Measurements from ENCODE around the gene S100A6.

S100A6 gene

GRCh38 chr1:153544453-153545066 is 8.8 kb upstream of the S100A6 start:
- DNase-seq = no peak

- DNase-seq = no peak
Observed at GRCh38 chr1:153543736-153544135, 7.9 kb upstream of the S100A6 start.

GRCh38 chr1:153542956-153543711 is 7.3 kb upstream of the S100A6 start:
- DNase-seq = no peak

GRCh38 chr1:153541641-153542590 is 6.1 kb upstream of the S100A6 start:
- DNase-seq = no peak

GRCh38 chr1:153540394-153541361 is 4.9 kb upstream of the S100A6 start, which contains the start of gene S100A5:
TSS of gene S100A5 (minus strand) at chr1:153540934. CDS start at chr1:153540191, 743 bp downstream.
- no peak for DNase-seq

- DNase-seq = no peak
Observed at GRCh38 chr1:153539395-153540093, 3.8 kb upstream of the S100A6 start.

- no peak for DNase-seq
Observed at GRCh38 chr1:153538315-153538821, 2.6 kb upstream of the S100A6 start.

- no peak for DNase-seq
Observed at GRCh38 chr1:153537376-153537730, 1.6 kb upstream of the S100A6 start.

- no peak for DNase-seq
Observed at GRCh38 chr1:153536671-153537375, 1.0 kb upstream of the S100A6 start.

- DNase-seq = peak in 1 of 2 donors; percentile 51
Observed at GRCh38 chr1:153536012-153536670, 350 bp upstream of the S100A6 start.

GRCh38 chr1:153534925-153535241 is 908 bp downstream of the S100A6 start:
- no peak for DNase-seq

- no peak for DNase-seq
Observed at GRCh38 chr1:153534226-153534924, 1.4 kb downstream of the S100A6 start.

- no peak for DNase-seq
Observed at GRCh38 chr1:153533689-153534201, 2.0 kb downstream of the S100A6 start.

- DNase-seq = peak; percentile 59 to 75
Observed at GRCh38 chr1:153532769-153533599, 2.8 kb downstream of the S100A6 start.

- no peak for DNase-seq
Observed at GRCh38 chr1:153532181-153532580, 3.6 kb downstream of the S100A6 start.

GRCh38 chr1:153531638-153532037 is 4.2 kb downstream of the S100A6 start:
- DNase-seq = no peak

GRCh38 chr1:153527683-153528040 is 8.1 kb downstream of the S100A6 start:
- no peak for DNase-seq

- DNase-seq = no peak
Observed at GRCh38 chr1:153527023-153527682, 8.6 kb downstream of the S100A6 start.
